K562 (cell line): ENCODE measurements around the gene FRK. TPM values are rescaled to one million over a fixed set of nuclear protein-coding genes. Genes with fewer than 3 reads are reported as not detected.

Experiments
- ATAC-seq: fragments of 200-7000 bp; cut with Tn5 transposase; 3 replicates; pipeline ENCODE4 v1.9.1; 2020; ENCODE audit warnings: moderate library complexity
- BruUV-seq: library from RNA; stranded (reverse); fragments of 400-500 nt; replicated peaks from 2 replicates; lab custom pipeline; 2021; lab: Mats Ljungman, UMichigan
- CTCF ChIA-PET: fragments of 300-600 bp; formaldehyde crosslinking; extraction: SDS; loops from one replicate; lab custom pipeline; 2021; ENCODE audit warnings: low intra/inter-chr PET ratio; lab: Yijun Ruan, JAX
- POLR2A ChIA-PET: fragments of 300-600, 350-650 bp; sonication (Branson Sonifier 250); formaldehyde crosslinking; extraction: SDS; loops from one replicate; lab custom pipeline; 2021; ENCODE audit warnings: antibody characterized with exemption, inconsistent platforms; lab: Yijun Ruan, JAX
- DNase-seq, 4 experiments: peaks; one replicate each; pipeline versions ENCODE4 v3.0.0 to v3.0.0-alpha.2; 2011 to 2018; ENCODE audit warnings: low spot score in 3 of 4, mixed read lengths in 3 of 4; ENCODE audit errors: extremely low read depth in 1 of 4
- FAIRE-seq: peaks from 2 replicates; lab custom pipeline; 2011; peaks lifted over from hg19 to GRCh38; lab: Jason Lieb, UNC
- H2AFZ ChIP-seq: 2 replicates; pipeline ENCODE4 v1.6.0; 2011; ENCODE audit warnings: low read depth, low read length, control low read depth, inconsistent platforms
- H3K27ac ChIP-seq: fragments of 200-600 bp; 3 replicates; pipeline ENCODE4 v1.8.0; 2011; ENCODE audit warnings: low read depth, mild to moderate bottlenecking, control low read depth, inconsistent platforms, low read length, moderate library complexity, mixed read lengths; ENCODE audit errors: extremely low read depth
- H3K27me3 ChIP-seq, 2 experiments: fragments of 300-600 bp in 1 of 2; 2 replicates in 1 of 2; 3 replicates in 1 of 2; pipeline versions ENCODE4 v1.6.0 to v1.8.0; 2011; ENCODE audit warnings: inconsistent platforms in 2 of 2, low read length in 2 of 2, mild to moderate bottlenecking in 1 of 2, mixed read lengths in 1 of 2, moderate library complexity in 1 of 2; ENCODE audit not compliant: control insufficient read depth in 2 of 2, insufficient read depth in 2 of 2
- H3K36me3 ChIP-seq: fragments of 300-600 bp; 3 replicates; pipeline ENCODE4 v1.8.0; 2011; ENCODE audit warnings: mild to moderate bottlenecking, low read length, inconsistent platforms; ENCODE audit not compliant: control insufficient read depth, insufficient read depth
- H3K4me1 ChIP-seq, 2 experiments: fragments of 200-600 bp in 1 of 2; replicated peaks in 1 of 2; 2 replicates in 1 of 2; 3 replicates in 1 of 2; pipeline versions ENCODE4 v1.5.1 to v1.8.0; 2011; ENCODE audit warnings: inconsistent platforms in 2 of 2, low read length in 2 of 2, mild to moderate bottlenecking in 1 of 2, mixed read lengths in 1 of 2, moderate library complexity in 1 of 2; ENCODE audit not compliant: control insufficient read depth in 2 of 2, insufficient read depth in 2 of 2
- H3K4me2 ChIP-seq: 2 replicates; pipeline ENCODE4 v1.6.1; 2011; ENCODE audit warnings: low read length, control low read depth, inconsistent platforms, mixed read lengths; ENCODE audit not compliant: insufficient read depth
- H3K4me3 ChIP-seq: fragments of 200-600 bp; sonication (generic), shearing (Covaris generic); 2 replicates; pipeline ENCODE4 v1.5.1; 2016; ENCODE audit warnings: control low read depth, inconsistent platforms
- H3K79me2 ChIP-seq: fragments of 200-600 bp; 3 replicates; pipeline ENCODE4 v1.8.0; 2011; ENCODE audit warnings: low read length, inconsistent platforms; ENCODE audit not compliant: control insufficient read depth, insufficient read depth
- H3K9ac ChIP-seq, 2 experiments: 2 replicates each; pipeline versions ENCODE4 v1.6.0 to v1.6.1; 2011; ENCODE audit warnings: low read depth in 2 of 2, low read length in 2 of 2, control low read depth in 1 of 2, inconsistent platforms in 1 of 2, mild to moderate bottlenecking in 1 of 2, mixed read lengths in 1 of 2; ENCODE audit not compliant: insufficient read depth in 1 of 2
- H3K9me1 ChIP-seq: one replicate; pipeline ENCODE4 v1.6.0; 2011; ENCODE audit warnings: inconsistent platforms, mild to moderate bottlenecking, low read length, moderate library complexity; ENCODE audit not compliant: control insufficient read depth, insufficient read depth
- H3K9me3 ChIP-seq: replicated peaks from 2 replicates; pipeline ENCODE4 v1.5.1; 2011; ENCODE audit warnings: low read depth, low read length, inconsistent platforms; ENCODE audit not compliant: control insufficient read depth, insufficient read depth
- H4K20me1 ChIP-seq: replicated peaks from 2 replicates; pipeline ENCODE4 v1.6.1; 2011; ENCODE audit warnings: low read length, inconsistent platforms, mixed read lengths; ENCODE audit not compliant: control insufficient read depth, insufficient read depth
- CBFA2T3 ChIP-seq: fragments of 450-650 bp; IDR thresholded peaks from 2 replicates; pipeline ENCODE4 v1.6.1; 2017
- HNRNPH1 ChIP-seq: fragments of 200-400 bp; formaldehyde crosslinking; optimal IDR thresholded peaks from 2 replicates; pipeline ENCODE3; 2017; ENCODE audit warnings: low read depth, mild to moderate bottlenecking, low read length, moderate library complexity
- NFIX ChIP-seq: fragments of 250-450 bp; sonication (Bioruptor Pico); IDR thresholded peaks from 2 replicates; pipeline ENCODE4 v1.4.0; 2020; ENCODE audit warnings: low read depth, mild to moderate bottlenecking, moderate library complexity
- PPARD ChIP-seq: fragments of 250-450 bp; sonication (Bioruptor Pico); IDR thresholded peaks from 2 replicates; pipeline ENCODE4 v1.8.0; 2022; ENCODE audit warnings: inconsistent platforms, mild to moderate bottlenecking, moderate library complexity
- SLC30A9 ChIP-seq: fragments of 250-450 bp; sonication (Bioruptor Pico); IDR thresholded peaks from 2 replicates; pipeline ENCODE4 v1.8.0; 2022; ENCODE audit warnings: mild to moderate bottlenecking, moderate library complexity
- SMC3 ChIP-seq: conservative IDR thresholded peaks from 2 replicates; pipeline ENCODE4 v1.6.1; 2011; ENCODE audit warnings: low read depth, low read length, improper control_type of control experiment; ENCODE audit not compliant: insufficient read depth
- STAT5A ChIP-seq: IDR thresholded peaks from 2 replicates; pipeline ENCODE4 v1.6.1; 2012; ENCODE audit warnings: low read length, inconsistent platforms, borderline replicate concordance
- ZNF143 ChIP-seq: sonication (generic); formaldehyde crosslinking; IDR thresholded peaks from 2 replicates; pipeline ENCODE4 v1.9.0; 2022; ENCODE audit warnings: mild to moderate bottlenecking, missing genetic modification reagents
- ZNF239 ChIP-seq: fragments of 250-450 bp; sonication (Bioruptor Pico); IDR thresholded peaks from 2 replicates; pipeline ENCODE4 v1.4.0; 2020; ENCODE audit warnings: mild to moderate bottlenecking
- ZNF507 ChIP-seq: conservative IDR thresholded peaks from 2 replicates; pipeline ENCODE4 v1.6.1; 2017; ENCODE audit warnings: missing genetic modification characterization, missing compliant biosample characterization
- in situ Hi-C: fragments of 300-500 bp; cut with MboI; formaldehyde crosslinking; loops from 4 replicates; pipeline ENCODE4 v1.15.0; 2018; ENCODE audit warnings: inconsistent platforms, mixed read lengths
- intact Hi-C: fragments of 100-400 bp; cut with micrococcal nuclease; formaldehyde crosslinking; loops from 2 replicates; pipeline ENCODE4 v1.14.2; 2022
- polyA plus RNA-seq, 8 experiments: library from polyadenylated mRNA; depleted of rRNA in 4 of 8; stranded (reverse) in 5 of 8; unstranded in 3 of 8; fragments of >200 nt; fragmentation: Nextera tagmentation in 2 of 8; fragmentation: Illumina TruSeq in 1 of 8; extraction: Ambion mirVana in 2 of 8; extraction: Trizol in 1 of 8; gene quantifications; 2 replicates each; pipeline versions ENCODE4 v1.2.1 to v1.2.3, GENCODE V29; 2011 to 2014; ENCODE audit warnings: inconsistent platforms in 1 of 8, missing spikeins in 1 of 8
- total RNA-seq, 7 experiments: library from RNA; depleted of rRNA in 6 of 7; stranded (reverse); fragments of >200 nt in 6 of 7; fragmentation: Illumina TruSeq in 2 of 7; extraction: Trizol in 2 of 7; gene quantifications; 2 replicates each; pipeline versions ENCODE4 v1.2.1 to v1.2.3, GENCODE V29; 2011 to 2021; ENCODE audit warnings: low replicate concordance in 1 of 7
- TF ChIP-seq, protein P1 (sequence below): fragments of 450-650 bp; IDR thresholded peaks from 2 replicates; pipeline ENCODE4 v1.6.1; 2014; ENCODE audit warnings: low read depth, mild to moderate bottlenecking, moderate library complexity, borderline replicate concordance
- TF ChIP-seq, protein P2 (sequence below): sonication (generic); IDR thresholded peaks from 2 replicates; pipeline ENCODE4 v1.6.1; 2016

FRK gene
- total and polyA plus RNA-seq, 9 of the 15 experiments (the other 6 are each of a cell fraction or from before 2014, with no cell fraction given), result 0.01 to 0.29 (median 0.09) TPM

DNA sequence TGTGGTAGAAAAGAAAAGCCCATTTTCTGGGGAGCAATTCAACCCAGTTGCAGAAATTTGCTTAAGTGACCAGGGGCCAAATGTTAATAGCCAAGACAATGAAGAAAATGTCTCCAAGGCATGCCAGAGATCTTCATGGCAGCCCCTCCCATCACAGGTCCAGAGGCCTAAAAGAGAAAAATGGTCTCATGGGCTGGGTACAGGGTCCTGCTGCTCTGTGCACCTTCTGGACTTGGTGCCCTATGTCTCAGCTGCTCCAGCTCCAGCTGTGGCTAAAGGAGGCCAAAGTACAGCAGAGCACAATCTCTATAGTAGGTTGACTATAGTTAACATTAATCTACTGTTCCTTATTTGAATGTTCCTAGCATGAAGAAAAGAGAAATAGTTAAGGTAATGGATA is 44.7 kb downstream of the FRK start:
- intact Hi-C loops, result no loop called here
- H3K4me1 ChIP-seq, result no peaks in the 10 kb centered on the region

More for the DNA sequence above, 44.7 kb downstream of the FRK start:
- Histone ChIP-seq H2AFZ (no peak overlapping the region), H4K20me1 (no peaks in the 10 kb centered on the region), H3K36me3 (no peaks in the 10 kb centered on the region), H3K9ac (no peak overlapping the region), H3K79me2 (no peaks in the 10 kb centered on the region), H3K4me2 (no peak overlapping the region), H3K27ac (no peak overlapping the region), H3K4me3 (no peak overlapping the region), H3K9me3 (no peaks in the 10 kb centered on the region), H3K9me1 (no peaks in the 10 kb centered on the region), H3K27me3 (no peaks in the 10 kb centered on the region)
- no peak for DNase-seq
- ChIA-PET POLR2A (no interaction called here), CTCF (no interaction called here)
- BruUV-seq, result no TSS peak
- FAIRE-seq, result no peak
- in situ Hi-C loops, result no loop called here
- ATAC-seq, result no peak
- TF ChIP-seq CBFA2T3 (no peak), SMC3 (no peak), HNRNPH1 (no peak), NFIX (CRISPR knock-in tag) (no peak), ZNF507 (tag) (no peak), ZNF239 (CRISPR knock-in tag) (no peak), ZNF143 (CRISPR knock-in tag) (no peak), SLC30A9 (CRISPR knock-in tag) (no peak), PPARD (CRISPR knock-in tag) (no peak), STAT5A (no peak)
- TF ChIP-seq, protein P1, sequence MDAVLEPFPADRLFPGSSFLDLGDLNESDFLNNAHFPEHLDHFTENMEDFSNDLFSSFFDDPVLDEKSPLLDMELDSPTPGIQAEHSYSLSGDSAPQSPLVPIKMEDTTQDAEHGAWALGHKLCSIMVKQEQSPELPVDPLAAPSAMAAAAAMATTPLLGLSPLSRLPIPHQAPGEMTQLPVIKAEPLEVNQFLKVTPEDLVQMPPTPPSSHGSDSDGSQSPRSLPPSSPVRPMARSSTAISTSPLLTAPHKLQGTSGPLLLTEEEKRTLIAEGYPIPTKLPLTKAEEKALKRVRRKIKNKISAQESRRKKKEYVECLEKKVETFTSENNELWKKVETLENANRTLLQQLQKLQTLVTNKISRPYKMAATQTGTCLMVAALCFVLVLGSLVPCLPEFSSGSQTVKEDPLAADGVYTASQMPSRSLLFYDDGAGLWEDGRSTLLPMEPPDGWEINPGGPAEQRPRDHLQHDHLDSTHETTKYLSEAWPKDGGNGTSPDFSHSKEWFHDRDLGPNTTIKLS, result no peak
- TF ChIP-seq, protein P2, sequence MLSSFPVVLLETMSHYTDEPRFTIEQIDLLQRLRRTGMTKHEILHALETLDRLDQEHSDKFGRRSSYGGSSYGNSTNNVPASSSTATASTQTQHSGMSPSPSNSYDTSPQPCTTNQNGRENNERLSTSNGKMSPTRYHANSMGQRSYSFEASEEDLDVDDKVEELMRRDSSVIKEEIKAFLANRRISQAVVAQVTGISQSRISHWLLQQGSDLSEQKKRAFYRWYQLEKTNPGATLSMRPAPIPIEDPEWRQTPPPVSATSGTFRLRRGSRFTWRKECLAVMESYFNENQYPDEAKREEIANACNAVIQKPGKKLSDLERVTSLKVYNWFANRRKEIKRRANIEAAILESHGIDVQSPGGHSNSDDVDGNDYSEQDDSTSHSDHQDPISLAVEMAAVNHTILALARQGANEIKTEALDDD, result no peak
